Gastrocnemius medialis (tissue), 4 donors: ENCODE results near the gene PFKP.

Experiments used
- POLR2A ChIP-seq, 2 donors: fragments of 450-650 bp; IDR thresholded peaks; one replicate each; pipeline ENCODE4 v1.6.1; 2017; ENCODE audit warnings: antibody characterized with exemption in 2 of 2, mild to moderate bottlenecking in 2 of 2, moderate library complexity in 2 of 2
- TF ChIP-seq, protein P1 (sequence below), 5 experiments: fragments of 450-650 bp in 3 of 5; fragments of 200-600 bp in 2 of 5; sonication (generic) in 2 of 5; IDR thresholded peaks in 4 of 5; conservative IDR thresholded peaks in 1 of 5; 1 replicate in 4 of 5; 2 replicates in 1 of 5; pipeline ENCODE4 v1.5.1; 2016 to 2019; ENCODE audit warnings: antibody characterized with exemption in 5 of 5, mild to moderate bottlenecking in 3 of 5, moderate library complexity in 3 of 5

DNA sequence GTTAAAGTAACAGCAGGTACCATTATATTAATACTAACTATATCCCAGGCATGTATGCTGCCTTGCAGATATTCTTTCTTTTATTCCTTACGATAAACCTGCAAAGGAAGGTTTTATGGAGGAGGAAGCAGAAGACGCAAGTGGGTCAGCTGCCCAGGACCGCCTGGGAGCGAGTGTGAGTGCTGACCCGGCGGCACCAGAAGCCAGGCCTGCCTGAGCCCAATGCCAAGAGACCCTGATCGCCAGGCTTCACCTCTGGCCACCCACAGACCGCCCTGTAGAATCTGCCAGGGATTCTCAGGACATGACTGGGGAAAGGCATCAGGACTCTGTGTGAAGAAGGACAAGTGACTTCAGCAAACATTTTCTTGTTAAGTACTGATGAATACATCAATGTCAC is 78.9 kb downstream of the PFKP start:
- TF ChIP-seq, protein P1, sequence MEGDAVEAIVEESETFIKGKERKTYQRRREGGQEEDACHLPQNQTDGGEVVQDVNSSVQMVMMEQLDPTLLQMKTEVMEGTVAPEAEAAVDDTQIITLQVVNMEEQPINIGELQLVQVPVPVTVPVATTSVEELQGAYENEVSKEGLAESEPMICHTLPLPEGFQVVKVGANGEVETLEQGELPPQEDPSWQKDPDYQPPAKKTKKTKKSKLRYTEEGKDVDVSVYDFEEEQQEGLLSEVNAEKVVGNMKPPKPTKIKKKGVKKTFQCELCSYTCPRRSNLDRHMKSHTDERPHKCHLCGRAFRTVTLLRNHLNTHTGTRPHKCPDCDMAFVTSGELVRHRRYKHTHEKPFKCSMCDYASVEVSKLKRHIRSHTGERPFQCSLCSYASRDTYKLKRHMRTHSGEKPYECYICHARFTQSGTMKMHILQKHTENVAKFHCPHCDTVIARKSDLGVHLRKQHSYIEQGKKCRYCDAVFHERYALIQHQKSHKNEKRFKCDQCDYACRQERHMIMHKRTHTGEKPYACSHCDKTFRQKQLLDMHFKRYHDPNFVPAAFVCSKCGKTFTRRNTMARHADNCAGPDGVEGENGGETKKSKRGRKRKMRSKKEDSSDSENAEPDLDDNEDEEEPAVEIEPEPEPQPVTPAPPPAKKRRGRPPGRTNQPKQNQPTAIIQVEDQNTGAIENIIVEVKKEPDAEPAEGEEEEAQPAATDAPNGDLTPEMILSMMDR (IDR thresholded peaks at IDR 0.05 in 4 of 5, conservative IDR thresholded peaks at IDR 0.05 in 1 of 5): no peak
- TF ChIP-seq POLR2A (IDR thresholded peaks at IDR 0.05): no peak
